ENCODE data around the gene FAM199X. TPM values are rescaled to one million over a fixed set of nuclear protein-coding genes. Genes with fewer than 3 reads are reported as not detected.

Gene FAM199X
- total RNA-seq, 1 experiment from 2014 or later: 12.1 TPM

DNA sequence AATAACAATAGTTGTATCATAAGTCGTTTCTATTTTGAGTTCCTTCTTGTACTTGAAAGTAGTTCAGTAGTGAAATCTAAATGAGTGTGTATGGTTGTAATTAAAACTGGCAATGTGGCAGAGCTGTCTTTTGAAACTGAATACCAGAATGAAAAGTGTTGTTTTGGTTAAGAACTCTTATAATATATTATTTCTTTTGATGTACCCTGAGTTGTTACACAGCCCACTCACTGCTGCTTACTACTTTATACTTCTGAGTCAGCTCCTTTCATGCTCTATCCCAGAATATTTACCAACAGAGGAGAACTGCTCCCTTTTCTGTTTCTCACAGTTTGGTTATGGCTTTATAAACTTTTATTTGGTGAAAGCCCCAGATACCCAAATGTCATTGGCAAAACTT, 28.8 kb downstream of the FAM199X start:
- Mint-ChIP-seq H3K4me3 (no peak overlapping the region), H3K36me3 (ENCODE audit: insufficient read depth in 1 of 3, low read depth in 3 of 3) (peaks cover 4 to 14% (median 14%) of the 10 kb centered on the region in 3 experiments; a peak in 6 of 7 replicates), H3K27me3 (ENCODE audit: low read depth) (no peaks in the 10 kb centered on the region), H3K9me3 (peaks cover 0 to 22% of the 10 kb centered on the region in 2 experiments; a peak in 2 of 5 replicates), H3K4me1 (no peaks in the 10 kb centered on the region), H3K27ac (no peak overlapping the region)
- H4K8ac ChIP-seq (replicated peaks; ENCODE audit: insufficient read length, low read depth, low read length): no peak overlapping the region
- no peak overlapping the region for H2BK120ac ChIP-seq (ENCODE audit: low read depth, low read length, poor library complexity, severe bottlenecking)
- H4K91ac ChIP-seq (ENCODE audit: insufficient read length, low read depth, low read length): no peak overlapping the region
- TF ChIP-seq, protein P1, sequence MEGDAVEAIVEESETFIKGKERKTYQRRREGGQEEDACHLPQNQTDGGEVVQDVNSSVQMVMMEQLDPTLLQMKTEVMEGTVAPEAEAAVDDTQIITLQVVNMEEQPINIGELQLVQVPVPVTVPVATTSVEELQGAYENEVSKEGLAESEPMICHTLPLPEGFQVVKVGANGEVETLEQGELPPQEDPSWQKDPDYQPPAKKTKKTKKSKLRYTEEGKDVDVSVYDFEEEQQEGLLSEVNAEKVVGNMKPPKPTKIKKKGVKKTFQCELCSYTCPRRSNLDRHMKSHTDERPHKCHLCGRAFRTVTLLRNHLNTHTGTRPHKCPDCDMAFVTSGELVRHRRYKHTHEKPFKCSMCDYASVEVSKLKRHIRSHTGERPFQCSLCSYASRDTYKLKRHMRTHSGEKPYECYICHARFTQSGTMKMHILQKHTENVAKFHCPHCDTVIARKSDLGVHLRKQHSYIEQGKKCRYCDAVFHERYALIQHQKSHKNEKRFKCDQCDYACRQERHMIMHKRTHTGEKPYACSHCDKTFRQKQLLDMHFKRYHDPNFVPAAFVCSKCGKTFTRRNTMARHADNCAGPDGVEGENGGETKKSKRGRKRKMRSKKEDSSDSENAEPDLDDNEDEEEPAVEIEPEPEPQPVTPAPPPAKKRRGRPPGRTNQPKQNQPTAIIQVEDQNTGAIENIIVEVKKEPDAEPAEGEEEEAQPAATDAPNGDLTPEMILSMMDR (conservative IDR thresholded peaks at IDR 0.05): no peak
- H4K20me1 ChIP-seq (ENCODE audit: control insufficient read depth, insufficient read depth, insufficient read length): no peaks in the 10 kb centered on the region
- no peak overlapping the region for H2BK20ac ChIP-seq (ENCODE audit: low read depth, low read length, poor library complexity, severe bottlenecking)
- no peak overlapping the region for H2AK5ac ChIP-seq (ENCODE audit: insufficient read length, low read length)
- H3K4ac ChIP-seq (ENCODE audit: low read depth, low read length): no peak overlapping the region
- H4K5ac ChIP-seq (ENCODE audit: insufficient read length, low read depth, low read length): no peak overlapping the region
- DNase-seq: no peak
- H3K4me1 ChIP-seq (ENCODE audit: insufficient read depth, low read length): no peaks in the 10 kb centered on the region
- H2BK15ac ChIP-seq (ENCODE audit: low read depth, low read length): no peak overlapping the region
- no peaks in the 10 kb centered on the region for H3K23me2 ChIP-seq (ENCODE audit: insufficient read length, low read depth, low read length, poor library complexity, severe bottlenecking)
- H3K79me1 ChIP-seq (ENCODE audit: insufficient read depth, low read depth, low read length, poor library complexity, severe bottlenecking): no peaks in the 10 kb centered on the region
- H2AFZ ChIP-seq (ENCODE audit: low read length): no peak overlapping the region
- no peak overlapping the region for H3K27ac ChIP-seq (ENCODE audit: insufficient read length, low read depth, low read length)
- no peak overlapping the region for H3K23ac ChIP-seq (ENCODE audit: insufficient read length, low read depth, low read length)
- no peak overlapping the region for H2BK5ac ChIP-seq (ENCODE audit: insufficient read length, low read length)
- no peak overlapping the region for H3K14ac ChIP-seq (ENCODE audit: insufficient read depth, low read length)
- no peak overlapping the region for H2BK12ac ChIP-seq (ENCODE audit: insufficient read length, low read depth, low read length)
- no peaks in the 10 kb centered on the region for H3K9me3 ChIP-seq (ENCODE audit: control insufficient read depth, low read depth, low read length)
- no CpG with 5 or more reads among the region's 1 CpG for WGBS (ENCODE audit: extremely low coverage, insufficient read length, low lambda C conversion rate)
- H3K79me2 ChIP-seq (ENCODE audit: insufficient read depth, low read length): no peaks in the 10 kb centered on the region
- H3K18ac ChIP-seq (ENCODE audit: insufficient read length, low read depth, low read length): no peak overlapping the region
- H3K9ac ChIP-seq (ENCODE audit: extremely low read depth, insufficient read length, low read length): no peak overlapping the region
- H3K4me2 ChIP-seq (ENCODE audit: insufficient read depth, insufficient read length, low read length): no peak overlapping the region
- no peak overlapping the region for H3T11ph ChIP-seq (ENCODE audit: low read length)
- H3K27me3 ChIP-seq (ENCODE audit: insufficient read depth, low read length): no peaks in the 10 kb centered on the region
- H3K56ac ChIP-seq (ENCODE audit: insufficient read length, low read depth, low read length): no peak overlapping the region

All from H9 (cell line).